Thyroid gland (tissue), 4 donors: ENCODE measurements around the gene PRPF6.

ENCODE experiments used
- CTCF ChIP-seq, 6 experiments: fragments of 200-600 bp in 3 of 6; fragments of 450-650 bp in 3 of 6; sonication (generic) in 3 of 6; IDR thresholded peaks; one replicate each; pipeline ENCODE4 v1.5.1; 2016 to 2019; ENCODE audit warnings: antibody characterized with exemption in 6 of 6, mild to moderate bottlenecking in 2 of 6, inconsistent platforms in 1 of 6, moderate library complexity in 1 of 6
- POLR2A ChIP-seq, 2 donors: fragments of 450-650 bp; IDR thresholded peaks; one replicate each; pipeline ENCODE4 v1.6.1; 2017; ENCODE audit warnings: antibody characterized with exemption in 2 of 2, mild to moderate bottlenecking in 2 of 2, moderate library complexity in 1 of 2

DNA sequence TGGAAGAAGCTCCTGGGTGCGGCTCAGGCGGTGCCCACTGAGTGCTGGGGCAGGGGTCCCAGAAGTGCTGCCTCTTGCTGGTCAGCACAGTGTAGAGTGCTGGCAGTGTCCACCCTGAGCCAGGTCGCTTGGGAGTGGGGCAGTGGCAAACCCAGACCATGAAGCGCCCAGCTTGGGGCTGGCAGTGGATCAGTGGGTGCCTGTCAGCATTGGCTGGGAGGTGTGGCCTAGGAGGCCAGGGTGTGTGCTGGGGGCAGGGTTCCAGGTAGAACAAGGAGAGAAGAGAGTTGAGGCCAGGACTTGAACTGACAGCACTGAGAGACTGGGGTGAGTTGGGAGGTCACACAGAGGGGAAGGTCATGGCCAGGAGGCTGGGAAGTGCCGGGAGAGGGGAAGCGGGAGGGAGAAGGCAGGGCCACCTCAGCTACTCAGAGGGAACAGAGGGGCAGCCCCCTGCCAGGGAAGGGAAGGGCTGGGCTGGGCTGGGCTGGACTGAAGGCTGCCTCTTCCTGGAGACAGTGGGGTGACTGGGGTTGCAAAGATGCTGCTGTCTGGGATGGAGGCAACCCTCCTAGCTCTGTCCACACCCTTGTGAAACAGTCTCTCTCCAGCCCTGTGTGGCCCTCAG, 86.2 kb downstream of the PRPF6 start:
- TF ChIP-seq CTCF (IDR thresholded peaks at IDR 0.05) (no peak), POLR2A (IDR thresholded peaks at IDR 0.05) (no peak)
